GM23338 (cell line): Measurements from ENCODE around the gene PPP1R37. TPM values are rescaled to one million over a fixed set of nuclear protein-coding genes. Genes with fewer than 3 reads are reported as not detected.

Source experiments
- polyA plus RNA-seq: library from polyadenylated mRNA; unstranded; fragments of >200 nt; fragmentation: Nextera tagmentation; extraction: Ambion mirVana; gene quantifications from 2 replicates; pipeline ENCODE4 v1.2.1, GENCODE V29; 2016
- small RNA-seq: library from RNA; depleted of rRNA; stranded (forward); fragments of <200 nt; gene quantifications from one replicate; pipeline ENCODE3, GENCODE V24; 2014; ENCODE audit warnings: low replicate concordance
- total RNA-seq: library from RNA; depleted of rRNA; stranded (reverse); fragments of >200 nt; shearing (Covaris generic); gene quantifications from 2 replicates; pipeline ENCODE4 v1.2.3, GENCODE V29; 2014; rRNA removed

Gene PPP1R37
- total and polyA plus RNA-seq, 2 experiments from 2014 or later: 6.9 to 47.2 TPM

Small RNA genes lying within 50 kb of the gene (small RNA-seq; reads per million reads assigned to genes)
- not detected for gene RNU6-611P

Other genes starting within 250 kb of the PPP1R37 start
- gene NECTIN2, start 246.9 kb upstream of the PPP1R37 start, total RNA-seq: 230 and 235 TPM in 2 replicates
- gene NECTIN2, start 246.9 kb upstream of the PPP1R37 start, polyA plus RNA-seq: 109 and 113 TPM in 2 replicates
- 233 and 273 TPM in 2 replicates for gene TOMM40, start 201.9 kb upstream of the PPP1R37 start, total RNA-seq
- gene TOMM40, start 201.9 kb upstream of the PPP1R37 start, polyA plus RNA-seq: 135 and 142 TPM in 2 replicates
- gene APOE, start 187.4 kb upstream of the PPP1R37 start, total RNA-seq: 1,391 and 1,438 TPM in 2 replicates
- 1,133 and 1,232 TPM in 2 replicates for gene APOE, start 187.4 kb upstream of the PPP1R37 start, polyA plus RNA-seq
- gene APOC1, start 178.6 kb upstream of the PPP1R37 start, total RNA-seq: 25.4 and 26.8 TPM in 2 replicates
- gene APOC1, start 178.6 kb upstream of the PPP1R37 start, polyA plus RNA-seq: 221 and 252 TPM in 2 replicates
- gene APOC4, start 150.9 kb upstream of the PPP1R37 start, total RNA-seq: not detected in 2 replicates
- gene APOC4, start 150.9 kb upstream of the PPP1R37 start, polyA plus RNA-seq: not detected in 2 replicates
- not detected in 2 replicates for gene APOC2, start 147.1 kb upstream of the PPP1R37 start, total RNA-seq
- not detected in 2 replicates for gene APOC2, start 147.1 kb upstream of the PPP1R37 start, polyA plus RNA-seq
- gene CLPTM1, start 137.8 kb upstream of the PPP1R37 start, total RNA-seq: 70.6 and 71.5 TPM in 2 replicates
- 36.7 and 41.6 TPM in 2 replicates for gene CLPTM1, start 137.8 kb upstream of the PPP1R37 start, polyA plus RNA-seq
- 11.1 and 13.1 TPM in 2 replicates for gene RELB, start 91.7 kb upstream of the PPP1R37 start, total RNA-seq
- 7.4 and 7.9 TPM in 2 replicates for gene RELB, start 91.7 kb upstream of the PPP1R37 start, polyA plus RNA-seq
- gene CLASRP, start 54.1 kb upstream of the PPP1R37 start, total RNA-seq: 78.7 and 92.3 TPM in 2 replicates
- gene CLASRP, start 54.1 kb upstream of the PPP1R37 start, polyA plus RNA-seq: 26.5 and 27.1 TPM in 2 replicates
- 10.3 and 13.4 TPM in 2 replicates for gene ZNF296, start 16.7 kb upstream of the PPP1R37 start, total RNA-seq
- gene ZNF296, start 16.7 kb upstream of the PPP1R37 start, polyA plus RNA-seq: 16.5 and 18.6 TPM in 2 replicates
- gene GEMIN7, start 13.9 kb upstream of the PPP1R37 start, total RNA-seq: 49.6 and 52.6 TPM in 2 replicates
- 90.5 and 91.6 TPM in 2 replicates for gene GEMIN7, start 13.9 kb upstream of the PPP1R37 start, polyA plus RNA-seq
- gene NKPD1, start 67.8 kb downstream of the PPP1R37 start, total RNA-seq: 1.3 and 2.2 TPM in 2 replicates
- 0.09 and 0.24 TPM in 2 replicates for gene NKPD1, start 67.8 kb downstream of the PPP1R37 start, polyA plus RNA-seq
- gene TRAPPC6A, start 85.1 kb downstream of the PPP1R37 start, total RNA-seq: 23.3 and 29.4 TPM in 2 replicates
- 74.7 and 81.9 TPM in 2 replicates for gene TRAPPC6A, start 85.1 kb downstream of the PPP1R37 start, polyA plus RNA-seq
- 15.9 and 16.0 TPM in 2 replicates for gene BLOC1S3, start 85.6 kb downstream of the PPP1R37 start, total RNA-seq
- 2.5 and 5.0 TPM in 2 replicates for gene BLOC1S3, start 85.6 kb downstream of the PPP1R37 start, polyA plus RNA-seq
- 0.35 and 3.2 TPM in 2 replicates for gene EXOC3L2, start 152.2 kb downstream of the PPP1R37 start, total RNA-seq
- 2.0 and 2.8 TPM in 2 replicates for gene EXOC3L2, start 152.2 kb downstream of the PPP1R37 start, polyA plus RNA-seq
- gene MARK4, start 158.1 kb downstream of the PPP1R37 start, total RNA-seq: 38.6 and 40.5 TPM in 2 replicates
- gene MARK4, start 158.1 kb downstream of the PPP1R37 start, polyA plus RNA-seq: 15.8 and 16.6 TPM in 2 replicates
- gene CKM, start 229.7 kb downstream of the PPP1R37 start, total RNA-seq: not detected in 2 replicates
- 0.47 TPM in 1 of 2 replicates, not detected in the other for gene CKM, start 229.7 kb downstream of the PPP1R37 start, polyA plus RNA-seq
- 4.2 and 6.4 TPM in 2 replicates for gene KLC3, start 247.6 kb downstream of the PPP1R37 start, total RNA-seq
- 2.8 and 3.1 TPM in 2 replicates for gene KLC3, start 247.6 kb downstream of the PPP1R37 start, polyA plus RNA-seq